SK-N-SH (cell line): ENCODE measurements around the gene SLX4IP.

Experiments used
- CHD2 ChIP-seq: fragments of 150-350 bp; IDR thresholded peaks from 2 replicates; pipeline ENCODE4 v1.6.1; 2018; ENCODE audit warnings: low read length; ENCODE audit not compliant: partially characterized antibody
- EP300 ChIP-seq, 2 experiments: IDR thresholded peaks; 2 replicates each; pipeline versions ENCODE4 v1.4.0 to v1.6.1; 2012; ENCODE audit warnings: borderline replicate concordance in 1 of 2, low read depth in 1 of 2, low read length in 1 of 2
- GATA2 ChIP-seq: sonication (generic); formaldehyde crosslinking; IDR thresholded peaks from 2 replicates; pipeline ENCODE4 v1.5.0; 2020; ENCODE audit warnings: mild to moderate bottlenecking, missing genetic modification reagents
- POLR2AphosphoS5 ChIP-seq: IDR thresholded peaks from 2 replicates; pipeline ENCODE4 v1.6.1; 2012; ENCODE audit warnings: low read depth, low read length
- TCF12 ChIP-seq: IDR thresholded peaks from 2 replicates; pipeline ENCODE4 v1.4.0; 2012
- TF ChIP-seq, protein P1 (sequence below): fragments of 200-600 bp; sonication (generic); IDR thresholded peaks from 2 replicates; pipeline ENCODE4 v1.6.1; 2017; ENCODE audit warnings: antibody characterized with exemption, mild to moderate bottlenecking, moderate library complexity
- TF ChIP-seq, protein P2 (sequence below): fragments of 150-350 bp; IDR thresholded peaks from 2 replicates; pipeline ENCODE4 v1.6.1; 2017; ENCODE audit warnings: antibody characterized with exemption, low read length, low read depth, borderline replicate concordance
- TF ChIP-seq, protein P3 (sequence below): IDR thresholded peaks from 2 replicates; pipeline ENCODE4 v1.4.0; 2012; ENCODE audit warnings: low read depth, borderline replicate concordance
- TF ChIP-seq, protein P4 (sequence below): IDR thresholded peaks from 2 replicates; pipeline ENCODE4 v1.6.1; 2012; ENCODE audit warnings: mild to moderate bottlenecking, low read depth, low read length, moderate library complexity
- TF ChIP-seq, protein P5 (sequence below): IDR thresholded peaks from 2 replicates; pipeline ENCODE4 v1.4.0; 2012; ENCODE audit warnings: low read depth

- TF ChIP-seq, protein P1, sequence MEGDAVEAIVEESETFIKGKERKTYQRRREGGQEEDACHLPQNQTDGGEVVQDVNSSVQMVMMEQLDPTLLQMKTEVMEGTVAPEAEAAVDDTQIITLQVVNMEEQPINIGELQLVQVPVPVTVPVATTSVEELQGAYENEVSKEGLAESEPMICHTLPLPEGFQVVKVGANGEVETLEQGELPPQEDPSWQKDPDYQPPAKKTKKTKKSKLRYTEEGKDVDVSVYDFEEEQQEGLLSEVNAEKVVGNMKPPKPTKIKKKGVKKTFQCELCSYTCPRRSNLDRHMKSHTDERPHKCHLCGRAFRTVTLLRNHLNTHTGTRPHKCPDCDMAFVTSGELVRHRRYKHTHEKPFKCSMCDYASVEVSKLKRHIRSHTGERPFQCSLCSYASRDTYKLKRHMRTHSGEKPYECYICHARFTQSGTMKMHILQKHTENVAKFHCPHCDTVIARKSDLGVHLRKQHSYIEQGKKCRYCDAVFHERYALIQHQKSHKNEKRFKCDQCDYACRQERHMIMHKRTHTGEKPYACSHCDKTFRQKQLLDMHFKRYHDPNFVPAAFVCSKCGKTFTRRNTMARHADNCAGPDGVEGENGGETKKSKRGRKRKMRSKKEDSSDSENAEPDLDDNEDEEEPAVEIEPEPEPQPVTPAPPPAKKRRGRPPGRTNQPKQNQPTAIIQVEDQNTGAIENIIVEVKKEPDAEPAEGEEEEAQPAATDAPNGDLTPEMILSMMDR = no peak
- TF ChIP-seq CHD2 (no peak), TCF12 (no peak), EP300 (IDR thresholded peaks at IDR 0.05; ENCODE audit: borderline replicate concordance in 1 of 2, low read depth in 1 of 2, low read length in 1 of 2) (no peak), GATA2 (CRISPR knock-in tag) (no peak), POLR2AphosphoS5 (no peak)
- TF ChIP-seq, protein P2, sequence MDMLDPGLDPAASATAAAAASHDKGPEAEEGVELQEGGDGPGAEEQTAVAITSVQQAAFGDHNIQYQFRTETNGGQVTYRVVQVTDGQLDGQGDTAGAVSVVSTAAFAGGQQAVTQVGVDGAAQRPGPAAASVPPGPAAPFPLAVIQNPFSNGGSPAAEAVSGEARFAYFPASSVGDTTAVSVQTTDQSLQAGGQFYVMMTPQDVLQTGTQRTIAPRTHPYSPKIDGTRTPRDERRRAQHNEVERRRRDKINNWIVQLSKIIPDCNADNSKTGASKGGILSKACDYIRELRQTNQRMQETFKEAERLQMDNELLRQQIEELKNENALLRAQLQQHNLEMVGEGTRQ = no peak
- TF ChIP-seq, protein P3, sequence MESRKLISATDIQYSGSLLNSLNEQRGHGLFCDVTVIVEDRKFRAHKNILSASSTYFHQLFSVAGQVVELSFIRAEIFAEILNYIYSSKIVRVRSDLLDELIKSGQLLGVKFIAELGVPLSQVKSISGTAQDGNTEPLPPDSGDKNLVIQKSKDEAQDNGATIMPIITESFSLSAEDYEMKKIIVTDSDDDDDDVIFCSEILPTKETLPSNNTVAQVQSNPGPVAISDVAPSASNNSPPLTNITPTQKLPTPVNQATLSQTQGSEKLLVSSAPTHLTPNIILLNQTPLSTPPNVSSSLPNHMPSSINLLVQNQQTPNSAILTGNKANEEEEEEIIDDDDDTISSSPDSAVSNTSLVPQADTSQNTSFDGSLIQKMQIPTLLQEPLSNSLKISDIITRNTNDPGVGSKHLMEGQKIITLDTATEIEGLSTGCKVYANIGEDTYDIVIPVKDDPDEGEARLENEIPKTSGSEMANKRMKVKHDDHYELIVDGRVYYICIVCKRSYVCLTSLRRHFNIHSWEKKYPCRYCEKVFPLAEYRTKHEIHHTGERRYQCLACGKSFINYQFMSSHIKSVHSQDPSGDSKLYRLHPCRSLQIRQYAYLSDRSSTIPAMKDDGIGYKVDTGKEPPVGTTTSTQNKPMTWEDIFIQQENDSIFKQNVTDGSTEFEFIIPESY = no peak
- TF ChIP-seq, protein P4, sequence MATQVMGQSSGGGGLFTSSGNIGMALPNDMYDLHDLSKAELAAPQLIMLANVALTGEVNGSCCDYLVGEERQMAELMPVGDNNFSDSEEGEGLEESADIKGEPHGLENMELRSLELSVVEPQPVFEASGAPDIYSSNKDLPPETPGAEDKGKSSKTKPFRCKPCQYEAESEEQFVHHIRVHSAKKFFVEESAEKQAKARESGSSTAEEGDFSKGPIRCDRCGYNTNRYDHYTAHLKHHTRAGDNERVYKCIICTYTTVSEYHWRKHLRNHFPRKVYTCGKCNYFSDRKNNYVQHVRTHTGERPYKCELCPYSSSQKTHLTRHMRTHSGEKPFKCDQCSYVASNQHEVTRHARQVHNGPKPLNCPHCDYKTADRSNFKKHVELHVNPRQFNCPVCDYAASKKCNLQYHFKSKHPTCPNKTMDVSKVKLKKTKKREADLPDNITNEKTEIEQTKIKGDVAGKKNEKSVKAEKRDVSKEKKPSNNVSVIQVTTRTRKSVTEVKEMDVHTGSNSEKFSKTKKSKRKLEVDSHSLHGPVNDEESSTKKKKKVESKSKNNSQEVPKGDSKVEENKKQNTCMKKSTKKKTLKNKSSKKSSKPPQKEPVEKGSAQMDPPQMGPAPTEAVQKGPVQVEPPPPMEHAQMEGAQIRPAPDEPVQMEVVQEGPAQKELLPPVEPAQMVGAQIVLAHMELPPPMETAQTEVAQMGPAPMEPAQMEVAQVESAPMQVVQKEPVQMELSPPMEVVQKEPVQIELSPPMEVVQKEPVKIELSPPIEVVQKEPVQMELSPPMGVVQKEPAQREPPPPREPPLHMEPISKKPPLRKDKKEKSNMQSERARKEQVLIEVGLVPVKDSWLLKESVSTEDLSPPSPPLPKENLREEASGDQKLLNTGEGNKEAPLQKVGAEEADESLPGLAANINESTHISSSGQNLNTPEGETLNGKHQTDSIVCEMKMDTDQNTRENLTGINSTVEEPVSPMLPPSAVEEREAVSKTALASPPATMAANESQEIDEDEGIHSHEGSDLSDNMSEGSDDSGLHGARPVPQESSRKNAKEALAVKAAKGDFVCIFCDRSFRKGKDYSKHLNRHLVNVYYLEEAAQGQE = no peak
- TF ChIP-seq, protein P5, sequence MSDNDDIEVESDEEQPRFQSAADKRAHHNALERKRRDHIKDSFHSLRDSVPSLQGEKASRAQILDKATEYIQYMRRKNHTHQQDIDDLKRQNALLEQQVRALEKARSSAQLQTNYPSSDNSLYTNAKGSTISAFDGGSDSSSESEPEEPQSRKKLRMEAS = no peak
Observed at GRCh38 chr20:10527781-10528180, 92.7 kb downstream of the SLX4IP start.
